H9 (cell line): Measurements from ENCODE around the gene NKIRAS1. TPM values are rescaled to one million over a fixed set of nuclear protein-coding genes. Genes with fewer than 3 reads are reported as not detected.
"Not testable (repeated sequence)": the region's sequence is repeated elsewhere in the genome, so short reads cannot be mapped to it uniquely, and the experiment has no call there.

Experiments used
- DNase-seq: peaks from one replicate; pipeline ENCODE4 v3.0.0-alpha.2; 2017
- H2AFZ ChIP-seq: one replicate; pipeline ENCODE4 v1.6.1; 2013; ENCODE audit warnings: mild to moderate bottlenecking, low read length, control low read depth, moderate library complexity
- H2AK5ac ChIP-seq: 2 replicates; pipeline ENCODE4 v1.6.1; 2013; ENCODE audit warnings: low read length, control low read depth, mixed read lengths; ENCODE audit not compliant: insufficient read length
- H2BK120ac ChIP-seq: one replicate; pipeline ENCODE4 v1.6.1; 2013; ENCODE audit warnings: low read depth, mild to moderate bottlenecking, low read length, control low read depth, inconsistent platforms; ENCODE audit not compliant: poor library complexity, severe bottlenecking
- H2BK12ac ChIP-seq: 2 replicates; pipeline ENCODE4 v1.6.1; 2013; ENCODE audit warnings: low read length, control low read depth, mixed read lengths, low read depth; ENCODE audit not compliant: insufficient read length
- H2BK15ac ChIP-seq: 2 replicates; pipeline ENCODE4 v1.6.1; 2013; ENCODE audit warnings: low read depth, low read length, control low read depth
- H2BK20ac ChIP-seq: one replicate; pipeline ENCODE4 v1.6.1; 2013; ENCODE audit warnings: low read depth, mild to moderate bottlenecking, low read length, control low read depth, inconsistent platforms; ENCODE audit not compliant: poor library complexity, severe bottlenecking
- H2BK5ac ChIP-seq: 2 replicates; pipeline ENCODE4 v1.6.1; 2013; ENCODE audit warnings: low read length, control low read depth, mixed read lengths; ENCODE audit not compliant: insufficient read length
- H3K14ac ChIP-seq: 2 replicates; pipeline ENCODE4 v1.6.1; 2013; ENCODE audit warnings: low read length, control low read depth; ENCODE audit not compliant: insufficient read depth
- H3K18ac ChIP-seq: 2 replicates; pipeline ENCODE4 v1.6.1; 2013; ENCODE audit warnings: low read depth, mild to moderate bottlenecking, mixed read lengths, low read length, control low read depth; ENCODE audit not compliant: insufficient read length
- H3K23ac ChIP-seq: 2 replicates; pipeline ENCODE4 v1.6.1; 2013; ENCODE audit warnings: low read length, control low read depth, mixed read lengths, low read depth; ENCODE audit not compliant: insufficient read length
- H3K23me2 ChIP-seq: 2 replicates; pipeline ENCODE4 v1.6.1; 2013; ENCODE audit warnings: low read depth, mild to moderate bottlenecking, mixed read lengths, low read length, control low read depth; ENCODE audit not compliant: insufficient read length, poor library complexity, severe bottlenecking
- H3K27ac ChIP-seq: 2 replicates; pipeline ENCODE4 v1.5.1; 2013; ENCODE audit warnings: low read length, control low read depth, mixed read lengths, low read depth; ENCODE audit not compliant: insufficient read length
- H3K27me3 ChIP-seq: 2 replicates; pipeline ENCODE4 v1.6.1; 2013; ENCODE audit warnings: low read length, control low read depth, inconsistent platforms; ENCODE audit not compliant: insufficient read depth
- H3K4ac ChIP-seq: 2 replicates; pipeline ENCODE4 v1.6.1; 2013; ENCODE audit warnings: low read depth, mild to moderate bottlenecking, control low read depth, inconsistent platforms, low read length, moderate library complexity
- H3K4me1 ChIP-seq: 2 replicates; pipeline ENCODE4 v1.6.1; 2013; ENCODE audit warnings: low read length, control low read depth, inconsistent platforms; ENCODE audit not compliant: insufficient read depth
- H3K4me2 ChIP-seq: 2 replicates; pipeline ENCODE4 v1.6.1; 2013; ENCODE audit warnings: low read length, control low read depth, mixed read lengths; ENCODE audit not compliant: insufficient read length, insufficient read depth
- H3K56ac ChIP-seq: 2 replicates; pipeline ENCODE4 v1.6.1; 2013; ENCODE audit warnings: low read depth, mild to moderate bottlenecking, mixed read lengths, low read length, control low read depth; ENCODE audit not compliant: insufficient read length
- H3K79me1 ChIP-seq: 2 replicates; pipeline ENCODE4 v1.6.1; 2013; ENCODE audit warnings: low read depth, mild to moderate bottlenecking, moderate library complexity, low read length, control low read depth, inconsistent platforms; ENCODE audit not compliant: insufficient read depth, poor library complexity, severe bottlenecking
- H3K79me2 ChIP-seq: 2 replicates; pipeline ENCODE4 v1.6.1; 2013; ENCODE audit warnings: low read length, control low read depth, inconsistent platforms; ENCODE audit not compliant: insufficient read depth
- H3K9ac ChIP-seq: 2 replicates; pipeline ENCODE4 v1.6.1; 2013; ENCODE audit warnings: low read length, control low read depth, mixed read lengths; ENCODE audit not compliant: insufficient read length; ENCODE audit errors: extremely low read depth
- H3K9me3 ChIP-seq: one replicate; pipeline ENCODE4 v1.6.1; 2013; ENCODE audit warnings: low read depth, low read length, inconsistent platforms; ENCODE audit not compliant: control insufficient read depth
- H3T11ph ChIP-seq: one replicate; pipeline ENCODE4 v1.6.1; 2013; ENCODE audit warnings: mild to moderate bottlenecking, low read length, control low read depth, inconsistent platforms
- H4K20me1 ChIP-seq: one replicate; pipeline ENCODE4 v1.6.1; 2013; ENCODE audit not compliant: control insufficient read depth, insufficient read length, insufficient read depth
- H4K5ac ChIP-seq: 2 replicates; pipeline ENCODE4 v1.6.1; 2013; ENCODE audit warnings: low read depth, mild to moderate bottlenecking, mixed read lengths, low read length, control low read depth; ENCODE audit not compliant: insufficient read length
- H4K8ac ChIP-seq: replicated peaks from 2 replicates; pipeline ENCODE4 v1.6.1; 2013; ENCODE audit warnings: low read length, control low read depth, mixed read lengths, low read depth; ENCODE audit not compliant: insufficient read length
- H4K91ac ChIP-seq: 2 replicates; pipeline ENCODE4 v1.6.1; 2013; ENCODE audit warnings: low read depth, mild to moderate bottlenecking, moderate library complexity, mixed read lengths, low read length, control low read depth; ENCODE audit not compliant: insufficient read length
- H3K27ac Mint-ChIP-seq, 3 experiments: 2 replicates in 2 of 3; 3 replicates in 1 of 3; pipeline ENCODE4 v1.8.0; 2020 to 2021; ENCODE audit warnings: mixed read lengths in 3 of 3, mild to moderate bottlenecking in 1 of 3, moderate library complexity in 1 of 3
- H3K27me3 Mint-ChIP-seq: 2 replicates; pipeline ENCODE4 v1.8.0; 2021; ENCODE audit warnings: low read depth, mild to moderate bottlenecking, moderate library complexity, mixed read lengths
- H3K36me3 Mint-ChIP-seq, 3 experiments: 2 replicates in 2 of 3; 3 replicates in 1 of 3; pipeline ENCODE4 v1.8.0; 2020 to 2021; ENCODE audit warnings: low read depth in 3 of 3, mixed read lengths in 3 of 3; ENCODE audit not compliant: insufficient read depth in 1 of 3
- H3K4me1 Mint-ChIP-seq, 2 experiments: 2 replicates each; pipeline ENCODE4 v1.8.0; 2020; ENCODE audit warnings: mixed read lengths in 2 of 2
- H3K4me3 Mint-ChIP-seq, 2 experiments: 2 replicates in 1 of 2; 3 replicates in 1 of 2; pipeline ENCODE4 v1.8.0; 2020 to 2021; ENCODE audit warnings: mild to moderate bottlenecking in 2 of 2, mixed read lengths in 2 of 2, moderate library complexity in 1 of 2
- H3K9me3 Mint-ChIP-seq, 2 experiments: 2 replicates in 1 of 2; 3 replicates in 1 of 2; pipeline ENCODE4 v1.8.0; 2020; ENCODE audit warnings: mild to moderate bottlenecking in 2 of 2, mixed read lengths in 2 of 2, moderate library complexity in 1 of 2
- CTCF ChIP-seq: fragments of 200-600 bp; sonication (generic); conservative IDR thresholded peaks from 3 replicates; pipeline ENCODE4 v1.8.0; 2021; ENCODE audit warnings: antibody characterized with exemption, mild to moderate bottlenecking
- WGBS: extraction: QIAGEN DNeasy Blood & Tissue Kit; methylation state at CpG from one replicate; pipeline ENCODE4 v1.1.7; 2013; ENCODE audit warnings: missing lambda C conversion rate, low lambda C conversion rate, mixed read lengths; ENCODE audit not compliant: insufficient read length; ENCODE audit errors: extremely low coverage; 5-methylcytosine and 5-hydroxymethylcytosine counted together
- total RNA-seq: library from RNA; stranded (reverse); gene quantifications from 2 replicates; pipeline ENCODE4 v1.2.1, GENCODE V29; 2021

Gene NKIRAS1
- total RNA-seq, 1 experiment from 2014 or later = 6.1 TPM

- no peak overlapping the region for H2BK20ac ChIP-seq
- no peak overlapping the region for H2AFZ ChIP-seq
- no peak overlapping the region for H3K4ac ChIP-seq
- no peak overlapping the region for H4K91ac ChIP-seq
- H3K9me3 Mint-ChIP-seq = peaks cover 4 to 5% of the 10 kb centered on the region in 2 experiments; a peak in 2 of 5 replicates
- H3K9ac ChIP-seq = no peak overlapping the region
- H3K14ac ChIP-seq = no peak overlapping the region
- H2BK120ac ChIP-seq = no peak overlapping the region
- H3K23ac ChIP-seq = no peak overlapping the region
- H2BK5ac ChIP-seq = no peak overlapping the region
- H3K27ac Mint-ChIP-seq = no peak overlapping the region
- no peak for TF ChIP-seq CTCF
- H2BK15ac ChIP-seq = no peak overlapping the region
- H3K79me2 ChIP-seq = peaks cover 5% of the 10 kb centered on the region; the same call in 1 of the 2 replicates
- no peaks in the 10 kb centered on the region for H3K23me2 ChIP-seq
- H3K27me3 Mint-ChIP-seq = no peaks in the 10 kb centered on the region
- no peaks in the 10 kb centered on the region for H3K27me3 ChIP-seq
- no peak overlapping the region for H2BK12ac ChIP-seq
- H3K4me2 ChIP-seq = no peak overlapping the region
- no peak for DNase-seq
- H3K36me3 Mint-ChIP-seq = peaks cover 6 to 22% (median 18%) of the 10 kb centered on the region in 3 experiments; a peak in 6 of 7 replicates
- no peaks in the 10 kb centered on the region for H4K20me1 ChIP-seq
- H3T11ph ChIP-seq = no peak overlapping the region
- H3K56ac ChIP-seq = no peak overlapping the region
- H3K27ac ChIP-seq = no peak overlapping the region
- no peak overlapping the region for H3K18ac ChIP-seq
- peaks cover 5% of the 10 kb centered on the region for H3K79me1 ChIP-seq
- H4K5ac ChIP-seq = no peak overlapping the region
- WGBS = no CpG with 5 or more reads among the region's 3 CpGs
- no peak overlapping the region for H4K8ac ChIP-seq
- H3K9me3 ChIP-seq = no peaks in the 10 kb centered on the region
- no peak overlapping the region for H2AK5ac ChIP-seq
- no peak overlapping the region for H3K4me3 Mint-ChIP-seq
- H3K4me1 Mint-ChIP-seq = peaks cover 25% of the 10 kb centered on the region in 2 experiments
- H3K4me1 ChIP-seq = peaks cover 2% of the 10 kb centered on the region; the same call in 1 of the 2 replicates
Measured at GRCh38 chr3:23872330-23872729, 44.5 kb downstream of the NKIRAS1 start.

GRCh38 chr3:23871361-23871760 lies 45.4 kb downstream of the NKIRAS1 start:
- not testable (repeated sequence) for H3K27ac ChIP-seq, H3K4me1 ChIP-seq, H4K8ac ChIP-seq, H3K18ac ChIP-seq, H2AFZ ChIP-seq, H2AK5ac ChIP-seq, H2BK20ac ChIP-seq, H2BK5ac ChIP-seq, H4K20me1 ChIP-seq, H3K4ac ChIP-seq, H3K9me3 Mint-ChIP-seq, H3K23ac ChIP-seq, H3K79me2 ChIP-seq, H3T11ph ChIP-seq, H3K27me3 Mint-ChIP-seq, H3K56ac ChIP-seq, H3K27me3 ChIP-seq, H3K27ac Mint-ChIP-seq, H3K4me2 ChIP-seq, H2BK15ac ChIP-seq, H4K91ac ChIP-seq, H2BK12ac ChIP-seq, H3K4me3 Mint-ChIP-seq, DNase-seq, H3K79me1 ChIP-seq, H3K23me2 ChIP-seq, H4K5ac ChIP-seq, H3K9me3 ChIP-seq, H3K14ac ChIP-seq, H3K9ac ChIP-seq, H2BK120ac ChIP-seq
- Mint-ChIP-seq H3K4me1 (peaks cover 29 to 30% of the 10 kb centered on the region in 2 experiments), H3K36me3 (peaks cover 6 to 13% (median 11%) of the 10 kb centered on the region in 3 experiments; a peak in 6 of 7 replicates)
- WGBS = no CpG with 5 or more reads among the region's 34 CpGs
